KMS-11 (cell line): ENCODE measurements around the gene IGFBP1.

Experiments used
- H2AFZ ChIP-seq: fragments of 200-600 bp; sonication (generic); 2 replicates; pipeline ENCODE4 v1.6.1; 2016; ENCODE audit warnings: antibody characterized with exemption, mixed run types, low read depth
- H3K27ac ChIP-seq: fragments of 200-600 bp; sonication (generic); 2 replicates; pipeline ENCODE4 v1.6.1; 2016; ENCODE audit warnings: mild to moderate bottlenecking, mixed run types
- H3K27me3 ChIP-seq: fragments of 200-600 bp; sonication (generic); 2 replicates; pipeline ENCODE4 v1.6.1; 2017; ENCODE audit warnings: mild to moderate bottlenecking, low read depth, mixed run types, moderate library complexity; ENCODE audit not compliant: insufficient read depth
- H3K36me3 ChIP-seq: fragments of 200-600 bp; sonication (generic); 2 replicates; pipeline ENCODE4 v1.6.1; 2017; ENCODE audit warnings: mild to moderate bottlenecking, mixed run types; ENCODE audit not compliant: insufficient read depth
- H3K4me1 ChIP-seq: fragments of 200-600 bp; sonication (generic); 2 replicates; pipeline ENCODE4 v1.6.1; 2016; ENCODE audit warnings: mild to moderate bottlenecking, low read depth, mixed run types; ENCODE audit not compliant: poor library complexity, severe bottlenecking
- H3K4me2 ChIP-seq: fragments of 200-600 bp; sonication (generic); 2 replicates; pipeline ENCODE4 v1.7.0; 2016; ENCODE audit warnings: mild to moderate bottlenecking, mixed run types
- H3K4me3 ChIP-seq: fragments of 200-600 bp; sonication (generic); IDR thresholded peaks from 2 replicates; pipeline ENCODE4 v1.6.1; 2017; ENCODE audit warnings: low read depth, low read length, mixed read lengths; ENCODE audit not compliant: insufficient read depth
- H3K79me2 ChIP-seq: fragments of 200-600 bp; sonication (generic); 2 replicates; pipeline ENCODE4 v1.6.1; 2016; ENCODE audit warnings: low read depth, mixed run types; ENCODE audit not compliant: insufficient read depth
- H3K9ac ChIP-seq: fragments of 200-600 bp; sonication (generic); 2 replicates; pipeline ENCODE4 v1.6.1; 2016; ENCODE audit warnings: mild to moderate bottlenecking, mixed run types
- H4K20me1 ChIP-seq: fragments of 200-600 bp; sonication (generic); 2 replicates; pipeline ENCODE4 v1.6.1; 2016; ENCODE audit warnings: mild to moderate bottlenecking, mixed run types; ENCODE audit not compliant: insufficient read depth
- CTCF ChIP-seq: fragments of 200-600 bp; sonication (generic); conservative IDR thresholded peaks from 2 replicates; pipeline ENCODE4 v1.6.1; 2017; ENCODE audit warnings: low read depth, mild to moderate bottlenecking, antibody characterized with exemption, low read length, moderate library complexity, mixed read lengths

IGFBP1 gene

GRCh38 chr7:45886931-45887667, 1.2 kb upstream of the IGFBP1 start:
- no peaks in the 10 kb centered on the region for H3K79me2 ChIP-seq
- no peaks in the 10 kb centered on the region for H3K4me1 ChIP-seq
- H4K20me1 ChIP-seq, result no peaks in the 10 kb centered on the region
- H3K36me3 ChIP-seq, result no peaks in the 10 kb centered on the region
- no peak overlapping the region for H3K4me3 ChIP-seq
- no peak for TF ChIP-seq CTCF
- H3K27me3 ChIP-seq, result no peaks in the 10 kb centered on the region
- no peak overlapping the region for H3K4me2 ChIP-seq
- no peak overlapping the region for H3K27ac ChIP-seq
- no peak overlapping the region for H3K9ac ChIP-seq
- no peak overlapping the region for H2AFZ ChIP-seq

GRCh38 chr7:45888993-45889366, 692 bp downstream of the IGFBP1 start:
- Histone ChIP-seq H3K4me2 (no peak overlapping the region), H3K27ac (no peak overlapping the region), H3K27me3 (no peaks in the 10 kb centered on the region), H3K9ac (no peak overlapping the region), H3K36me3 (no peaks in the 10 kb centered on the region), H2AFZ (no peak overlapping the region), H3K4me1 (no peaks in the 10 kb centered on the region), H3K4me3 (no peak overlapping the region), H4K20me1 (no peaks in the 10 kb centered on the region), H3K79me2 (no peaks in the 10 kb centered on the region)
- no peak for TF ChIP-seq CTCF

- H2AFZ ChIP-seq, result no peak overlapping the region
- H3K4me1 ChIP-seq, result no peaks in the 10 kb centered on the region
- no peak overlapping the region for H3K4me3 ChIP-seq
- no peaks in the 10 kb centered on the region for H4K20me1 ChIP-seq
- no peak overlapping the region for H3K4me2 ChIP-seq
- no peak overlapping the region for H3K9ac ChIP-seq
- TF ChIP-seq CTCF, result no peak
- no peak overlapping the region for H3K27ac ChIP-seq
- no peaks in the 10 kb centered on the region for H3K79me2 ChIP-seq
- H3K27me3 ChIP-seq, result no peaks in the 10 kb centered on the region
- no peaks in the 10 kb centered on the region for H3K36me3 ChIP-seq
Measured at GRCh38 chr7:45889367-45890067, 1.2 kb downstream of the IGFBP1 start.

- no peaks in the 10 kb centered on the region for H3K79me2 ChIP-seq
- H3K4me1 ChIP-seq, result no peaks in the 10 kb centered on the region
- no peak overlapping the region for H2AFZ ChIP-seq
- H3K36me3 ChIP-seq, result no peaks in the 10 kb centered on the region
- no peaks in the 10 kb centered on the region for H4K20me1 ChIP-seq
- no peak for TF ChIP-seq CTCF
- H3K27ac ChIP-seq, result no peak overlapping the region
- H3K4me2 ChIP-seq, result no peak overlapping the region
- no peaks in the 10 kb centered on the region for H3K27me3 ChIP-seq
- no peak overlapping the region for H3K9ac ChIP-seq
- no peak overlapping the region for H3K4me3 ChIP-seq
Measured at GRCh38 chr7:45890125-45890901, 2.0 kb downstream of the IGFBP1 start.
